ENCODE data around the gene SCOC.

SCOC gene

DNA sequence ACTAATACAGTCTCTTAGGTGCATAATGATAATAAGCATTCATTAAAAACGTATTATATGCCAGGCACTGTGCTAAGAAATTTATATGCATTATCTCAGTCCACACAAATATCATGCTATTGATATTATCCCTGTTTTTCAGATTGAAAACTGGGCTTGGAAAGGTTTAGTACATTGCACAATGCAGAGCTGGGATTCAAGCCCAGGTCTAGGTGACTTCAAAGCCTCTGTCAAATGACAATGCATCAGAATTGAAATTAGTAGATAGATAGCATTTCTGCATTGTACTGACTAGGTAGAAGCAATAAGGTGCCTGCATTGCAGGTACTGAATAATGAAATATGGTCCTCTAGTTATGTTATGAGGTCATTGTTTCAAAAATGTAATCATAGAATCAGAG lies 18.2 kb upstream of the SCOC start:
- TF ChIP-seq, protein P1, sequence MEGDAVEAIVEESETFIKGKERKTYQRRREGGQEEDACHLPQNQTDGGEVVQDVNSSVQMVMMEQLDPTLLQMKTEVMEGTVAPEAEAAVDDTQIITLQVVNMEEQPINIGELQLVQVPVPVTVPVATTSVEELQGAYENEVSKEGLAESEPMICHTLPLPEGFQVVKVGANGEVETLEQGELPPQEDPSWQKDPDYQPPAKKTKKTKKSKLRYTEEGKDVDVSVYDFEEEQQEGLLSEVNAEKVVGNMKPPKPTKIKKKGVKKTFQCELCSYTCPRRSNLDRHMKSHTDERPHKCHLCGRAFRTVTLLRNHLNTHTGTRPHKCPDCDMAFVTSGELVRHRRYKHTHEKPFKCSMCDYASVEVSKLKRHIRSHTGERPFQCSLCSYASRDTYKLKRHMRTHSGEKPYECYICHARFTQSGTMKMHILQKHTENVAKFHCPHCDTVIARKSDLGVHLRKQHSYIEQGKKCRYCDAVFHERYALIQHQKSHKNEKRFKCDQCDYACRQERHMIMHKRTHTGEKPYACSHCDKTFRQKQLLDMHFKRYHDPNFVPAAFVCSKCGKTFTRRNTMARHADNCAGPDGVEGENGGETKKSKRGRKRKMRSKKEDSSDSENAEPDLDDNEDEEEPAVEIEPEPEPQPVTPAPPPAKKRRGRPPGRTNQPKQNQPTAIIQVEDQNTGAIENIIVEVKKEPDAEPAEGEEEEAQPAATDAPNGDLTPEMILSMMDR (IDR thresholded peaks at IDR 0.05; ENCODE audit: insufficient read depth, low read length, missing control alignments), result no peak
- no peak overlapping the region for H3K4me3 ChIP-seq (ENCODE audit: low read depth, low read length)
- ChIA-PET CTCF (interaction anchor here (1.3 kb wide), 1 partner anchor 700 kb away, joined by 3 read pairs; no protein-coding TSS in a partner anchor), POLR2A (no interaction called here)
- no peak for DNase-seq (ENCODE audit: low read depth, low spot score)

DNA sequence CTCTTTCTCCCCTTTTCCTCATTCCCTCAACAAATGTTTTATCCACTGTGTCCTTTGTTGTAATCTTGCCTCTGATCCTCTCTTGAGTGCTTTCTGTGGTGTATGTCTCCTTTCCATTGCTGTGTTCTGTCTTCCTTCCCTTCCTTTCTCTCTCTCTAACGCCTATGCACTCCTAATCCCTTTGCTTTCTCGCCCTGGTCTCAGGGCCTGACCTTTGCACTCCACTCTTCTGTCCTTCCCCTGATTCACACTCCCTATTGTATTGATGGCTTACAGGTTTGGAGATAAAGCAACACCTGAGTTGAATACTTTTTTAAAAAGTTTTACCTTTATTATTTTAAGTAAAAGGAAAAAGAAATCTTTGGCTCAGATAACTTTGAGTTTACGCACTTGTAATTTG lies 15.6 kb upstream of the SCOC start:
- no peak overlapping the region for H3K4me3 ChIP-seq (ENCODE audit: low read depth, low read length)
- ChIA-PET POLR2A (no interaction called here), CTCF (interaction anchor here (1.3 to 6.6 kb wide), 5 partner anchors 11 to 495 kb away, joined by 3 to 110 read pairs (median 17); no protein-coding TSS in a partner anchor)
- TF ChIP-seq, protein P1 (IDR thresholded peaks at IDR 0.05; ENCODE audit: insufficient read depth, low read length, missing control alignments), result no peak
- DNase-seq (ENCODE audit: low read depth, low spot score), result no peak

DNA sequence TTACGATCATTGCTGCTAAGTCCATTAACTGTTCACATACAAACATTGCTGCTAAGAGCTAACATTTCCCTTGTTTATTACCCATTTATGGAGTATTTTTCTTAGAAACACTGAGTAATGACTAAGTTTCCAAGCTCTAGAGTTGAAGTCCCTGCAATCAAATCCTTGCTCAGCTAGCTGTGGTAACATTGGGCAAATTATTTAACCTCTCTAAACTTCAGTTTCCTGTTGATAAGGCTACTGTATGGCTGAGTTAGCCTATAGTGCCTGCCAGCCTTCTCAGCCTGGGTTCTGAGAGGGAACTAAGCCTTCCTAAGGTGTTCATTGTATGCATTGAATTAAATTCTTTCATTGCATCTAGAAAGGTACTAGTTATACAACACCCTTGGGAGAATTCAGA lies 15.2 kb upstream of the SCOC start:
- POLR2A ChIA-PET, result no interaction called here
- TF ChIP-seq, protein P1 (IDR thresholded peaks at IDR 0.05; ENCODE audit: insufficient read depth, low read length, missing control alignments), result no peak
- H3K4me3 ChIP-seq (ENCODE audit: low read depth, low read length), result no peak overlapping the region
- DNase-seq (ENCODE audit: low read depth, low spot score), result no peak
- CTCF ChIA-PET, result interaction anchor here (2.5 to 6.6 kb wide), 6 partner anchors 10 to 495 kb away, joined by 8 to 110 read pairs (median 32); no protein-coding TSS in a partner anchor

DNA sequence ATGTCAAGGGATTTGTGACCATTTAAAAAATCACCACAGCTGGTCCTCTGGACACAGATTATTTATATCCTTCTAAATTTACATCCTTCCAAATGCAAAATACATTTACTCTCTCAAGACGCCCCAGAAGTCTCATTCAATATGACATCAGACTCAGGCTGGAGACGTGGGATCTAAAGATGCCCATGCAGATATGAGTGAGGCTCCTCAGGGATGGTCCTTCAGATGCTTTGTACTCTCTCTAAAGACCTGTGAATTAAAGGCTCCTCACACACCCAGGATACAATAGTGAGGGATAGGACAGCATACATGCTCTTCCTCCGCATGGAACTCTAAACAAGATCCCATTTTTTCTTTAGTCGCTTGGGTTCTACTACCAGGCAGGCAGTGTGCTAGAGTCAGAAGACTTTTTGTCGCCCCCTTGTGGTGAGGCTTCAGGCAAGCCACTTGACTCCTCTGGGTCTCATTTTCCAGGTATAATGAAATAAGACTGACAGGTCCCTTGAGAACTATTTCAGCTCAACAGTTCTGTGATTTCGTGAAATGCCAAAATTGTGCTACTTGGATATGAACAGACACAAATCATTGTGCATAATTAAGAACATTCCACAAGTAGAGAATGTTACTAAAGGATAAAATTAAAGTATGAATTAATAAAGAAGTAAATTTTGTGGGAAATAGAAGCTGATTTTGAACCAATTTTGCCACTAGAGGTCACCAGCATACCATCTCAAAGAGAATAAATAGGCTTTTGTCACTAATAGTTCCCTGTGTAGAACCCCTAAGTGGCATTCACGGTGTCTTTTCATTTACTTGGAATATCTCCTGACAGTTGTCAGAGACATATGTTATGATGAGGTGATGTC lies 13.7 kb upstream of the SCOC start:
- POLR2A ChIA-PET, result no interaction called here
- CTCF ChIA-PET, result interaction anchor here (0.6 to 6.6 kb wide), 80 partner anchors 9 to 763 kb away, joined by 3 to 110 read pairs (median 4); partner anchors contain the start of gene SCOC
- no peak overlapping the region for H3K4me3 ChIP-seq (ENCODE audit: low read depth, low read length)
- TF ChIP-seq, protein P1 (IDR thresholded peaks at IDR 0.05; ENCODE audit: insufficient read depth, low read length, missing control alignments), result peak; percentile 73
- no peak for DNase-seq (ENCODE audit: low read depth, low spot score)

DNA sequence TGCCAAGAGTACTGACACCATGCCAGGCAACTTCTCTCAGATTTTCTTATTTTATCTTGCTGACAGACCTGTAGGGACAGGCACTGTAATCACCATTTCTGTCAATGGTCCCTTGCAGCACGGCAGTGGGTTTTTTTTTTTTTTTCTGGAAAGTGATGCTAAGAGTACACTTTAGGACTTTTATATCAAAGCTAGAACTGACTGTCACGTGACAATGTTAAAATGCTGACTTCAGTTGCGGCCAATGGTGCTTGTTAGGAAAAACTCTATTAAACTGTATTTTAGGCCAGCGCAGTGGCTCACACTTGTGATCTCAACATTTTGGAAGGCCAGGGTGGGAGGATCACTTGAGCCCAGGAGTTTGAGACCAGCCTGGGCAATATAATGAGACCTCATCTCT lies 12.3 kb upstream of the SCOC start:
- POLR2A ChIA-PET, result no interaction called here

More for the DNA sequence above, 12.3 kb upstream of the SCOC start:
- no peak overlapping the region for H3K4me3 ChIP-seq (ENCODE audit: low read depth, low read length)
- DNase-seq (ENCODE audit: low read depth, low spot score), result no peak
- TF ChIP-seq, protein P1 (IDR thresholded peaks at IDR 0.05; ENCODE audit: insufficient read depth, low read length, missing control alignments), result no peak
- CTCF ChIA-PET, result interaction anchor here (0.9 to 6.6 kb wide), 19 partner anchors 8 to 704 kb away, joined by 3 to 110 read pairs (median 8); partner anchors contain the start of gene SCOC
